NK-92 (cell line): ENCODE results near the gene PTPN7.
"Not testable (repeated sequence)": the region's sequence is repeated elsewhere in the genome, so short reads cannot be mapped to it uniquely, and the experiment has no call there.

Experiments used
- DNase-seq: peaks from one replicate; lab custom pipeline; 2025; ENCODE audit not compliant: unreplicated experiment; lab: John Stamatoyannopoulos, UW

PTPN7 gene

GRCh38 chr1:202189918-202190715, 29.7 kb upstream of the PTPN7 start:
- DNase-seq, result no peak

GRCh38 chr1:202189001-202189790, 28.8 kb upstream of the PTPN7 start:
- no peak for DNase-seq

- no peak for DNase-seq
Observed at GRCh38 chr1:202187697-202188407, 27.4 kb upstream of the PTPN7 start.

GRCh38 chr1:202187041-202187671, 26.8 kb upstream of the PTPN7 start:
- no peak for DNase-seq

- DNase-seq, result no peak
Observed at GRCh38 chr1:202186327-202186726, 25.9 kb upstream of the PTPN7 start.

GRCh38 chr1:202184750-202185460, 24.5 kb upstream of the PTPN7 start:
- no peak for DNase-seq

GRCh38 chr1:202182040-202182877, 21.9 kb upstream of the PTPN7 start:
- no peak for DNase-seq

GRCh38 chr1:202181586-202181985, 21.2 kb upstream of the PTPN7 start:
- DNase-seq, result no peak

GRCh38 chr1:202180751-202181139, 20.3 kb upstream of the PTPN7 start:
- DNase-seq, result not testable (repeated sequence)

GRCh38 chr1:202179828-202180750, 19.7 kb upstream of the PTPN7 start:
- no peak for DNase-seq

- DNase-seq, result no peak
Observed at GRCh38 chr1:202176949-202177927, 16.8 kb upstream of the PTPN7 start.

GRCh38 chr1:202173993-202174392, 13.6 kb upstream of the PTPN7 start:
- DNase-seq, result no peak

GRCh38 chr1:202172015-202172355, 11.6 kb upstream of the PTPN7 start:
- no peak for DNase-seq

GRCh38 chr1:202171292-202172014, 11.1 kb upstream of the PTPN7 start:
- no peak for DNase-seq

- no peak for DNase-seq
Observed at GRCh38 chr1:202170726-202171125, 10.3 kb upstream of the PTPN7 start.

- no peak for DNase-seq
Observed at GRCh38 chr1:202168861-202169260, 8.5 kb upstream of the PTPN7 start.
